RPMI7951 (cell line): ENCODE measurements around the gene MCHR2. TPM values are rescaled to one million over a fixed set of nuclear protein-coding genes. Genes with fewer than 3 reads are reported as not detected.
"Not testable (repeated sequence)": the region's sequence is repeated elsewhere in the genome, so short reads cannot be mapped to it uniquely, and the experiment has no call there.

Experiments
- DNase-seq: peaks from one replicate; pipeline ENCODE4 v3.0.0-alpha.2; 2012; ENCODE audit warnings: low read depth
- total RNA-seq: library from RNA; depleted of rRNA; stranded (reverse); fragments of >200 nt; shearing (Covaris generic); gene quantifications from 2 replicates; pipeline ENCODE4 v1.2.3, GENCODE V29; 2014; rRNA removed

MCHR2 gene, protein sequence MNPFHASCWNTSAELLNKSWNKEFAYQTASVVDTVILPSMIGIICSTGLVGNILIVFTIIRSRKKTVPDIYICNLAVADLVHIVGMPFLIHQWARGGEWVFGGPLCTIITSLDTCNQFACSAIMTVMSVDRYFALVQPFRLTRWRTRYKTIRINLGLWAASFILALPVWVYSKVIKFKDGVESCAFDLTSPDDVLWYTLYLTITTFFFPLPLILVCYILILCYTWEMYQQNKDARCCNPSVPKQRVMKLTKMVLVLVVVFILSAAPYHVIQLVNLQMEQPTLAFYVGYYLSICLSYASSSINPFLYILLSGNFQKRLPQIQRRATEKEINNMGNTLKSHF
- total RNA-seq, result not detected in 2 replicates

DNA sequence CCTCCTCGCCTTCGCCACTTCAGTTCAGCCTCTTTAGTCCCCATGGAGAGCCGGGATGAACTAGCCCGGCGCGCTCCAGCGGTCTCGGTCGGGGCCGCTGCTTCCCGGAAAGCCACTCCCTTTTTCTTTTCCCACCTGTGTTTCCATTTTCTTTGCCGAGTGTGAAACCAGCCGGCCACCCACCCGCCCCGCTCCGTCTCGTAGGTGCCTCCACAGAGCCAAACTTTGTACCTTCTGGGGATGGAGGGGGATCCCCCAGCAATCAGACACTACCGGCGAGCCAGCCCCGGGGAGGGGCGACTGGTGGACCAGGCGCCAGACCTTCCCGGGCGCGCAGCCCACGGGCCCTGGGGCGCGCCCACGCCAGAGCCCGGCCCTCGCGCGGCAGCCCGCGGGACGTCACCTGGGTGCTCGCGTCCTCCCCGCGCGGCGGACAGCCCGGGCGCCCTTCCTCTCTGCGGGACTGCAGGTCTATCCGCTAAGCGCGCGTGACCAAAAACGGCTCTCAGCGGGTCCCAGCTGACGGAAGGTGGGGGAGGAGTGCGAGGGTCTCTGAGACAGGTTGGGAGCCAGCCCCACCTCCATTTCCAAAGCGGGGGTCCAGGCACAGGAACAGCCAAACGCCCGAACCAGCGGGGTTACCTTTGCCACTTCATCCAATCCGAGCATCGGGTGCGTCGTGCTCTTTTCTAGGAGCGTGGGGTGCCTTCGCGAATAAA lies at the start of gene MCHR2:
MCHR2 (minus strand) TSS at position 691 of the 719 bp plus-strand sequence. CDS start 38,076 bp downstream, outside the sequence.
- no peak for DNase-seq

DNA sequence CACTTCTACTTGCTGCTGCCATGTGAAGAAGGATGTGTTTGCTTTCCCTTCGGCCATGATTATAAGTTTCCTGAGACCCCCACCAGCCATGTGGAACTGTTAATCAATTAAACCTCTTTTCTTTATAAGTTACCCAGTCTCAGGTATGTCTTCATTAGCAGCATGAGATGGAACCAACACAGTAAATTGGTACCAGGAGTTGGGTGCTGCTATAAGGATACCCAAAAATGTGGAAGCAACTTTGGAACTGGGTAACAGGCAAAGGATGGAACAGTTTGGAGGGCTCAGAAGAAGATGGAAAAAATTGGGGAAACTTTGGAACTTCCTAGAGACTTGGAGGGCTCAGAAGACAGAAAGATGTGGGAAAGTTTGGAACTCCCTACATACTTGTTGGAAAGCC lies 44.5 kb upstream of the MCHR2 start:
- not testable (repeated sequence) for DNase-seq

DNA sequence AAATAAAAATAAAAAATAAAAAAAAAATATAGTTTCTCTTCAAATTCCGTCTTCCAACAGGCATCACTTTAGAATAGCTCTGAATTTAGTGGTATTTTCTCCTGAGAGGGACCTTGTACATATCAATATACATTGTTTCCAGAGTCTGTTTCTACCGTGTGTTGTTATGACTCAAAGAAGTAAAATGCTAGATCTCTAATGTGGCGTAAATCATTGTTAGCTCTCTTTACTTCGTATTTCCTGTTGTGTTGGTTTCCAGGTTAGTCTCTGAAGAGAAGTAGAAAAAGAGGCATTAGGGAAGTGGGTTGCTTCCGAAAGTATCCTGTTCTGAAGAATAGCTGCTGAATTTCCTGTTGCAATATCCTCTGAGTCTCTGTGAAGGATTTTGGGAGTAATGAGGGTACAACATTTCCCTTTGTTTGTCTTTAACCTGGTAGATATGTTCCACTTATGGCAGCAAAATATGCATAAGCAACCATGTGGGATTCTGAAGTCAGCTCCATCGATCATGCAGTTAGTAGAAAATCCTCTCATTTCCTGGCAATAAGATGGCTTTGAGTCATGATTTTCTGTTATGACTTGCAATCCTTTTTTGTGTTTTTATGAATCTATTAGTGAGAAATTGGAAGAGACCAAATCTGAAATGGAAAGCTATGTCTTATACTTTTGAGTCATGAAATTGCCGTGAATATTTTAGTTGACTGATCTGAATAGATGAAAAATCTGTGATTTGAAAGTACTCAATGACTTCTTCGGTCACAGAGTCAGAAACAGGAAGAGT lies 42.0 kb upstream of the MCHR2 start:
- DNase-seq, result peak; percentile 10

DNA sequence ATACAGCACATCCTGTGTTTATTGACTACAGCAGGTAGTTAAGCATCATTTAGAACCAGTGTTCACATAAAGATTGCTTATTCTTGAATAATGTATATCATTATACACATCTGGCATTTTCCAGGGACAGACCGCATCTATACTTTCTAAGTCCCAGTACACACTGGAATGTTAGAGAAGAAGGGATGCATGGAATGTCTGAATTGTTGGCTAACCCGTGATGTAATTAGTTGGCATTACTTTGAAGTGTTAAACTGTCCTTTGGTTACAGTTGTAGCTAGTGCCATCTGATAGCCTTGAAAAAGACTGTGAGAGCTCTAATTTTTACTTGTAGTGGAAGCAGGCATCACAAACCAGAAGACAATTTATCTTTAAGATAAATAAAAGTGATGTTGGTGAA lies 29.8 kb upstream of the MCHR2 start:
- DNase-seq, result no peak

DNA sequence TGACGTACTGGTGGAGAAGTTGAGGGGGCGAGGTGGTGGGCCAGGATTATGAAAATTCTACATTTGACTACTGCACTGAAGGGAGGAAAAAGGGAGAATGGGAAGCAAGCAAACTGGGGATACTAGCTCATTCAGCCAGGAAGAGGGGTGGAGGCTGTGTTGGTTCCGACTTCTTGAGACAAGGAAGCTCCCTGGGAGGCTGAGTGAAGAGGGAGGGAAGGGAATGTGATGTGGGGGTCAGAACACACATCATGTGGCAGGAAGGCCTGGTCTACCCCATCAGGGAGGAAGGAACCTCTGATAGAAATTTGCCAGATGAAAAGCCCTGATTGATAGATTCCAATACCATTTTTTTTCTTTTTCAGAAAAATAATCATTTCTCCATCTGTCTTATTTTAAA lies 28.8 kb upstream of the MCHR2 start:
- DNase-seq, result no peak

DNA sequence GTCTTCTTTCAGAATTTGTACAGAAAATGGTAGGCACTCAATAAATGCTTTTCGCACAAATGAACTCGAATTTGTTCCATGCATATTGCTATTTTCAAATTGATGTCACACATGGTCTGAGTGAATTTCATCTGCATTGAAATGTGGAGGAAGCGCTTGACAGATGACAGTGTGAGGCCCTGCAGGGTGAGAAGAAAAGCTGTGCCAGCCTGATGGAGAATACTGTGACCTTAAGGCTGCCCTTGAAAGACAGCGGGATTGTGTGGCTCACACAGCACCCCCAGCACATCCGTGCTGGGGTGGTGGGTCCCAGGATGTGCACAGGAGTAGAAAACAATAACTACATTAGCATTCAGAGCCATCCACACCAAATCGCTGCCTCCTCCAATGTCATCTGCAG lies 14.8 kb upstream of the MCHR2 start:
- DNase-seq, result no peak

DNA sequence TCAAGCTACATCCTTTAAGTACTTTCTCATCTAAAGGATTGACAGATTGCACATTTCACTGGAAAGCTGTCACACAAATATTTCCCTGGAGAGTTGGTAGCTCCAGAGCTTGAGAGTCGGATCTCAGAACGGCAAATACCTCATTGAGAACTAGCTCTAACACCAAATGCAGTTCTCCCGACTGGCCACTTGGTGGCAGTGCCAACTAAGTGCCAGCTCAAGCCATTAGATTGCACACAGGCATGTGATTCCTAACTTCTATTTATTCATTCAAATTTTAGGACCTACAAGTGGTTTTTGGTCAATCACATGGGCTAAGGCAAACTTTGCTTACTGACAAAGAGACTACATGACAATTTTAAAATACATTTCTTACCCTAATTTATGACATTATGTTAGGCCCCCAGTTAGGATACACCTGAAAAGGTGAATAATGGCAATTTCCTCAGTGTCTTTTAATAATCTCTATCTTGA lies 7.9 kb upstream of the MCHR2 start:
- DNase-seq, result peak; percentile 53

DNA sequence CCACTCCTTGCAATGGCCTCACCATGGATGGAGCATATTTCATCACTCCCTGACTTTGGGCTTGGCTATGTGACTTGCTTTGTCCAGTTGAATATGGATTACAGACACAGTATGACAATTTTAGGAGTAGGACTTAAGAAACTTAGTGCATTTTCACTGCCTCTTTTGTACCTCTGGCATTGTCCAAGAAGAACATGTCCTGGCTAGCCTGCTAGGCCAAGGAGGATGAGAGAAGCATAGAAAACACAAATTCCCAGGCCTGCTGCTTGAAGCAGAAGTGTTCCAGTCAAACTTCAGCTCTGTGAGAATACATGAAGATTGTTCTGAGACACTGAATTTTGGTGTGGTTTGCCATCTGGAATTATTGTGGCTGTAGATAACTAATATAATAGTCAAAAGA lies 3.1 kb upstream of the MCHR2 start:
- no peak for DNase-seq

DNA sequence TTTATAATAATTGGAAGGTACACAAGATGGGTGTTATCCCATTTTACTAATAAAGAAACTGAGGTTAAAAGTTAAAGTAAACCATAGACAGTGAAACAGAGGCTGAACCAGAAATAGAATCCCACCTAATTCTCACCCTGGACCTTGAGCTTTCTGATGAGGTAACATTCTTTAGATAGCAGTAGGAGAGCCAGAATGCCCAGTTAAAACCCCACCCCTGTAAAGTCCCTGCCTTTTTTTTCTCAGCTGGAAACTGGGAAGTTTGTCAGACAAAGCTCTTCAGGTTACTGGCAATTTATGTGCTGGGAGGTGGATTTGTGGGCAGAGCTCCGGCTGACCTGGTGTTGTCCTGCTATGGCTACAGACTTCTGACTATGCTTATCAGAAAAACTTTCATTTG lies 1.9 kb upstream of the MCHR2 start:
- DNase-seq, result no peak

DNA sequence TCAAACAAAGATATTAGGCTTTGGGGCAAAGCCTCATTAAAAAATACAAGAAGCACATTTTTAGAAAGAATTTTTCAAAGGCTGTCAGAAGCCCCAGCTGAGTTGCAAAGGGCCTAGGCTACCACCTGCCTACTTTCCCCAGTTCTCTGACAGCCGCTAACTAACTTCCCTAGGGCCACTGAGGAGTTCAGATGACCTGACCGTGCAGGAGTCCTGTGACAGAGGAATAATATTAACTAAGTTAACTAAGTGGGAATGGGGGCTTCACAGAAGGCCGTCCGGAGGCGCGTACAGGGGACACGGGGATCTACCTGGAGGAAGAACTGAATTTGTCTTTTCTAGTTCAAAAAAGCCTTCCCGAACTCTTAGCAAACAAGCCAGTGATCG lies 884 bp downstream of the MCHR2 start:
- no peak for DNase-seq

DNA sequence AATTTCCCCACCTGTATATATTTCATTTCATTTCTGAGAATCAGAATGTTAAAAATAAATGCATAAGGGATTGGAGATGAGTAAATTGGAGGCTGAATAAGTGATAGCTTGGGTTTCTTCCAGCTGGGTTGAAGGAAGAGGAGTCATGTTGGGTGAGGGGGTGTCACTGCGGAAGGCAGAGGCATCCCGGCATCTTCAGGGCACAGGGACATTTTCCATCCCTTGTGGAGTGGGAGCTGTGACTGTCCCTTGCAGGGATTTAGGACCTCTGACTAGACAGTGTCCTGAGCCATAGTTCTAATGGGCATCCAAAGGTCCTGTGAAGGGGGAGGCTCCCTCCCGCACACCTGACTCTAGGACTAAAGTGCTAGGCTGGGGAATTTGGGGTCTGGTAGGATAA lies 2.1 kb downstream of the MCHR2 start:
- DNase-seq, result no peak

DNA sequence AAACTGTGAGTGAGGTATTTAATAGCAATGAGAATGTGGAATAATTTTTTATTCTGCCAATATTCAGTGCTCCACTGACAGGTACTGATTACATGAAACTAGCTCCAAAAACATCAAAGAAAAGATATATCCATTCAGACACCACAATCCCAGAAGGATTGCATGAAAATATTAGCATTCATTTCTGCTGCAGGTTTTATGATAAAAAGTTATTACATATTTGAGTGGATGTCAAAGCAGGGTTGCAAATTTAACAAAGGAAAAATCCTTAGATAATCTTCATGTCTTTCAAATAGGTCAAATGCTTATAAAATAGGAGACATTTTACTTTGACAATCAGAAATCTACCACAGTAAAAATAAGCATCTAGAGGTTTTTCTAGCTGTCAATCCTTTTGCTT lies 13.3 kb downstream of the MCHR2 start:
- no peak for DNase-seq

DNA sequence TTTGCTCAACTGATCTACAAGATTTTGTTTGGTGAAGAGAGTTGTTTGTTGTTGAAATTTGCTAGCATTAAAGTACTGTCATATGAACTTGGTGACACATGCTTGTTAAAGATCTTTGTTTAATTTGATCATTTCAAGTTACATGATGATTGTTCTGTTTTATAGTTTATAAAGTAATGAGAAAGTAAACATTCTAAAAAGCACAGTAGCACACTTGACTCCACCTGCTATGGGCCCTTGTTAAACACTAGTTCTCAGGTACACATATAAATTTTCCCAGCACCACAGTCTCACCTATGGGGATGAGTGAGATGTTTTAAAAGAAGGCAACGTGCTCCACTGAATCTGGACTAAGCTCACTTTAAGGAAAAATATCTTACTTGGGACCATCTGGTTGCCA lies 14.1 kb downstream of the MCHR2 start:
- DNase-seq, result no peak

DNA sequence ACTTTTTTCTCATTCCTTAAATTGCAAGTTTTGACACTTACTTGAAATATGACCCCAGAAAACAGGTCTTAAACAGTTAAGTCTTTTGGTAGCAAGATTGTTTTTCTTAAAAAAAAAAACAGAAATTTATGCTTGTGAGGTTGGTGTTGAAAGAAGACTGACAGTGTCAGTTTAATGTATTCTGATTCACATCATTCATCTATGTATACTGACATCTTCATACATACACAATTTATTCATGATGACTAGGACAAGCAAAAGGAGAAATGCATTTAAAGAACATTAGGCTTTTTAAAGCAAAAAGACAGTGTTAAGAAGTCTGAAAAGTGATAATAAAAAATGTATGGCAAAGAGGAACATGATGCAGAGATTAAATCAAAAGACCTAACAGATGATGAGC lies 27.0 kb downstream of the MCHR2 start:
- DNase-seq, result no peak

DNA sequence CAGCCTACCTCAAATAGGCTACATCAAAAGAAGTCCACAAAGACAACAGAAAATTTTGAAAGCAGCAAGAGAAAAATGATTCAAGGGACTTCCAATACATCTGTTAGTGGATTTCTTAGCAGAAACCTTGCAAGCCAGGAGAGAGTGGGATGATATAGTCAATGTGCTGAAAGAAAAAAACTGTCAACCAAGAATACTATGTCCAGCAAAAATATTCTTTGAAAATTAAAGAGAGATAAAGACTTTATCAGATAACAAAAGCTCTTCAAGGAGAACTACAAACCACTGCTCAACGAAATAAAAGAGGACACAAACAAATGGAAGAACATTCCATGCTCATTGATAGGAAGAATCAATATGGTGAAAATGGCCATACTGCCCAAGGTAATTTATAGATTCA lies 34.0 kb downstream of the MCHR2 start:
- no peak for DNase-seq

DNA sequence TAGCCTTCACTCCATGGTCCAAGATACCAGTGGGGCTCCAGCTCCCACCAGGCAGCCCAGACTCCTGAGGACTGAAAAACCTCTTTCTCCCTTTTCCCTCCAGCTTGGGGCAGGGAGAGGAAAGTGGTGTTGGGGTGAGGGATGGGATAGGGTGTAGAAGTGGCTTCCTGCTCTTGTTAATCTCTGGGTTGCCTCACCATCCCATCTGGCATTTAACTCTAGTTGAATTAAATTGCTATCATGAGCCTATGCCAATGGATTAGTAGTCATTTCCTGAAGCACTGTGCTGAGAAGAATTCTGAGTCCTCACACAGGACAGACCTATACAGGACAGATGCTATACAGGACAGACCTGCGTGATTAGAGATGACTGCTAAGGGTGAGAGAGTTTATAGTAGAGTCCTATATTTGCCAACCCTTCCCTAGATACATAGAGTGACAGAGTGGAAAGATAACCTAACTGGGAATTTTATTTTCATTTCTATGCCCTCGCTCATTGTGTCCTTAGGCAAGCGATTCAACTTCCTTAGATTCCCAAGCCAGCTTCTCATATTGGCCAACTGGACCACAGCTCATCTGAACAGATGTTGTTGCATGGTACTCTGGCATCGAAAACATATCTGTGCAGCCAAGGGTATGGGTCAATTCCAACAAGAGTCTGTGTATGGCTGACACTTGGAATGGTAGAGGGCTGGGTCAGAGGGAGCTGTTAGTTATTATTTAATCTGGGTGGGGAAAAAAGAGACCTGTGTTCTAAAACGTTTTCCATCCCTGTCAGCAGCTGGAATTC lies 42.8 kb downstream of the MCHR2 start:
- no peak for DNase-seq

DNA sequence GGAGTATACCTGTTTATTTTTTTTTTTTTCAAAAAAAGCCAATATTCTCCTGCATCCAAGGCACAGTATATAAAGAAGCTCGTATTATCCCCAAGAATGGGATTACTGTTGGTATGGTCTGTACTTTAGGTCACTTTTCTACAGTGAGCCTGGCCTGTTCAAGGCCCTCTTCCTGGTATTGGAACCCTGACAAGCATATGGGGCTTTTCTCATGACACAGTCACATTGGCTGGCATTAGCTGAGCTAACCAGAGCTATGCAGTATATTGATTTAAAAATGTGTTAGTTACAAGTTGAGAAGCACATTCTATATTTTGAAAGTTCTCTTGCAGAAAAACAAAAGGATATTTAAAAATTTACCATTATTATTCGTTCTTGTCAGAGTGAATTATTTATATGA lies 48.0 kb downstream of the MCHR2 start:
- DNase-seq, result no peak

DNA sequence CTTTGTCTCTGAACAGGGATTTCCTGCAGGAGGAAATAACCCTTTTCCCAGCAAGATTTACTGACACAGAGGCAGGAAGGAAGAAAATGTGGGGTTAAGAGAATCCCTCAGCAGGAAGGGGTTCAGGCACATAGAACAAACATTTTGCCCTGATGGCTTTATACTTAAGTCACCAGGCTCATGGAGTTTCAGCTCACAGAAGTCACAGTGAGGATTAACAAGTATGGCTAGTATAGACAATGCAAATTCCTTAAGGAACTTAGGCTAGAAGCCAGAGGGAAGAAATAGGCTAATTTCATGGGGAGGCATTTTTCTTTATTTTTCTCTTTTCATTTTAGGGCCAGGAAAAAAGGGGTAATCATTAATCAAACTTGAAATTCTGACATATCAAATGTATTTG lies 50.2 kb downstream of the MCHR2 start:
- no peak for DNase-seq

DNA sequence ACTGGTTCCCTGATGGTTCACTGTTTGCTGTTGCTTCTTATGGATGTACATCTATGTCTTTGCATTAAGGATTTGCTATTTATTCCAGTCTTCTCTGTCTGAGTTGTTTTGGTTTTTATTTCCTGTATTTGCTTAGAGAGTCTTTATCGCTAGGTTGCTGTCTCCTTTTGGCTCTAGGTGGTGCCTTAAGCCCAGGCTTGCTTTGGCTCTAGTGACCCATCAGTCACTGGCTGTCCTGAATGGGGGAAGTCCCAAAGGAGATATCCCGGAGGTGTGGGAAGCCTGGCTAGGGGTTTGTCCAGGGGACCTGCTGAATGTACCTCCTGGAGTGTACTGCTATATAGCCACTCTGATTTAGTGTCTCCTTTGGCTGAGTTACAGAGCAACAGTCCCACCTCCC lies 53.4 kb downstream of the MCHR2 start:
- DNase-seq, result no peak

DNA sequence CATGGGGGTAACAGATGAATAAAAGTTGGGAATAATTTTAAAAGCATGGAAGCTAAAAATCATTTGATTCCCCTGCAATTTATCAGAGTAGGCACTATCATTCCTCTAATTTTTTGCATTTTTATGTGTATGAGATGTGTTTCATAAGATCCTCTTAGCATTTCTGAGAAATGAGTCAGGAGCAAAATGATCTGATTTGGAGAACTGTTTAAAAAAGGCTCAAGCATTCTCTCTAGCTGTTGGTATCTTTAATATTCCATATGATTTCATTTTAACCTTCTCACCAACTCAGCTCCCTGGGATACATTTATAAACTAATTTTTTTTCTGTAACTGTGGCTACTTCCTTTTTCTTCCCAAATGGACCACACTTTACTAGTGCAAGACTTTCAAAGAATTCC lies 60.9 kb downstream of the MCHR2 start:
- DNase-seq, result peak; percentile 34

DNA sequence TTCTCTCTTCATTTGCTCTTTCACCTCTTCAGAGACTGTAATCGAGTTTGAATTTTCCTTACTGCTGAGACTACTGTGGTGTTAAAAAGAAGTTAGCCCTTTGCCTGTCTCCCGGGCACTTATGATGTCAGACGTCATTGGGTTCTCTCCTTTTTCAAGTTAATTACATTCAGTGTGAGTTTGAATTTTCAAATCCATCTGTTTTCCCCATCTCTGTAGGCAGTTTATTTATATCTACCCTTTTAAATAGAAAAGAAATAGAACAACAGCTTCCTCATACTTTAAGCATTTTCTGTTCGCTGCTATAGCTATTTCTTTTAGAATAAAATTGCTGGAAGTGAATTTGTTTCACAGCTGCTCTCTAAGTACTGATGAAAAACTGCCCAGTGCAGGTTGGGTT lies 81.4 kb downstream of the MCHR2 start:
- DNase-seq, result no peak
